Mucosa of descending colon (tissue), 3 donors: ENCODE results near the gene QKI. TPM values are rescaled to one million over a fixed set of nuclear protein-coding genes. Genes with fewer than 3 reads are reported as not detected.
A peak's percentile ranks its signal among the peaks of the same experiment; 100 is the strongest.

Source experiments
- ATAC-seq: fragments of 200-7000 bp; cut with Tn5 transposase; one replicate; pipeline ENCODE4 v1.9.1; 2020; ENCODE audit warnings: mild to moderate bottlenecking, moderate library complexity
- DNase-seq, 3 donors: peaks; one replicate each; pipeline ENCODE4 v3.0.0-alpha.2; 2020
- H3K36me3 ChIP-seq: fragments of 200-600 bp; one replicate; pipeline ENCODE4 v1.8.0; 2021; ENCODE audit warnings: low read depth, mild to moderate bottlenecking
- H3K4me1 ChIP-seq: fragments of 200-600 bp; one replicate; pipeline ENCODE4 v1.8.0; 2021; ENCODE audit warnings: low read depth, mild to moderate bottlenecking
- H3K4me3 ChIP-seq: fragments of 200-600 bp; one replicate; pipeline ENCODE4 v1.8.0; 2021; ENCODE audit warnings: mild to moderate bottlenecking
- H3K9me3 ChIP-seq: fragments of 200-600 bp; one replicate; pipeline ENCODE4 v1.8.0; 2021; ENCODE audit warnings: mild to moderate bottlenecking
- intact Hi-C, 2 donors: fragments of 100-400 bp; cut with DNase I in 1 of 2; cut with micrococcal nuclease in 1 of 2; formaldehyde crosslinking; loops; one replicate each; pipeline versions ENCODE4 v1.11.0 to v1.11.1; 2022; cut with DNase I, micrococcal nuclease
- total RNA-seq, 3 donors: library from RNA; stranded (reverse); fragmentation: NEBNext Ultra II Directional in 2 of 3; extraction: Animal tissue kit (Norgen Biotek cat#: 25700) in 2 of 3; gene quantifications; one replicate each; pipeline versions ENCODE4 v1.2.1 to v1.2.4, GENCODE V29; 2021 to 2023
- TF ChIP-seq, protein P1 (sequence below): fragments of 200-600 bp; IDR thresholded peaks from one replicate; pipeline ENCODE4 v1.8.0; 2022; ENCODE audit warnings: antibody characterized with exemption, mild to moderate bottlenecking
- donor health status: DM: no; HTN: no; CAD: no; lungs with moderate emphysema.
- donor health status: DM: no; HTN: no; CAD: no.
- donor health status: DM: no; HTN: yes; CAD: no.

The QKI gene
- total RNA-seq, 3 donors from 2014 or later = 11.3 to 129 (median 35.8) TPM

DNA sequence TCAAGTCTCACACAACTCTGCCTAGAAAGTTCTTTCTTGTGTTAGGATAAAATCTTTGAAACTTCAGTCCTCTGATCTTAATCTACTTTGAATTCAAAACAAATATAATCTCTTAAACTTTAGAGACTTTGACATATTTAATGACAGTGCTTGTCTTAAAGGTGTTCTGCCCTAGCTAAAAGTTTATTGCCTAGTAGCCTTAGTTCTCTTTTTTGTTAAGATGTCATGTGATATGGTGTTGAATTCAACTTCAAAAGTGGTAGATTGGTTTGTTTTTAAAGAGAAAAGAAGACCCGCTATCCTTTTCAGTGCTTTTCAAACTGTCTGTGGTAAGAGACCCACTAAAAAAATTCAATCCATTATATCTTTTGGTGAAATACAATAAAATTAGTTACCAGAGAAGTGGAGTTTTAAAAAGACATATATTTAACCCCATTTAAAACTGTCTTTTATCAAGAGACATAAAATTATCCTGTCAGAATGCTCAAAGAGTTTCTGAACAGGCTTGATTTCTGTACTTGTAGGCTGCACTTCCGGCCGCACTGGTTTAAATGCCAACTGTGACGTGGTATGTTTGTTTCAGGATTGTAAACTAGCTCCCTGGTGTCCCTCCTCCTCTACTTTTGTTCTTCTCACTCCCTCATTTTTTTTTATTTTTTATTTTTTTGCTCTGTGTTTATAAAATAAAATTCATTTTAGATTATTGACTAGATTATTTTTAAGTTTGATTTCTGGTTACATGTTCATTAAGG is 76.5 kb downstream of the QKI start:
- TF ChIP-seq, protein P1, sequence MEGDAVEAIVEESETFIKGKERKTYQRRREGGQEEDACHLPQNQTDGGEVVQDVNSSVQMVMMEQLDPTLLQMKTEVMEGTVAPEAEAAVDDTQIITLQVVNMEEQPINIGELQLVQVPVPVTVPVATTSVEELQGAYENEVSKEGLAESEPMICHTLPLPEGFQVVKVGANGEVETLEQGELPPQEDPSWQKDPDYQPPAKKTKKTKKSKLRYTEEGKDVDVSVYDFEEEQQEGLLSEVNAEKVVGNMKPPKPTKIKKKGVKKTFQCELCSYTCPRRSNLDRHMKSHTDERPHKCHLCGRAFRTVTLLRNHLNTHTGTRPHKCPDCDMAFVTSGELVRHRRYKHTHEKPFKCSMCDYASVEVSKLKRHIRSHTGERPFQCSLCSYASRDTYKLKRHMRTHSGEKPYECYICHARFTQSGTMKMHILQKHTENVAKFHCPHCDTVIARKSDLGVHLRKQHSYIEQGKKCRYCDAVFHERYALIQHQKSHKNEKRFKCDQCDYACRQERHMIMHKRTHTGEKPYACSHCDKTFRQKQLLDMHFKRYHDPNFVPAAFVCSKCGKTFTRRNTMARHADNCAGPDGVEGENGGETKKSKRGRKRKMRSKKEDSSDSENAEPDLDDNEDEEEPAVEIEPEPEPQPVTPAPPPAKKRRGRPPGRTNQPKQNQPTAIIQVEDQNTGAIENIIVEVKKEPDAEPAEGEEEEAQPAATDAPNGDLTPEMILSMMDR = no peak
- H3K9me3 ChIP-seq = no peaks in the 10 kb centered on the region
- peak; percentile 85 for ATAC-seq
- H3K36me3 ChIP-seq = no peaks in the 10 kb centered on the region
- DNase-seq = peak in 2 of 3 donors; percentile 54 to 87
- intact Hi-C loops = no loop called here
- H3K4me1 ChIP-seq = peaks cover 8% of the 10 kb centered on the region
- H3K4me3 ChIP-seq = no peak overlapping the region

DNA sequence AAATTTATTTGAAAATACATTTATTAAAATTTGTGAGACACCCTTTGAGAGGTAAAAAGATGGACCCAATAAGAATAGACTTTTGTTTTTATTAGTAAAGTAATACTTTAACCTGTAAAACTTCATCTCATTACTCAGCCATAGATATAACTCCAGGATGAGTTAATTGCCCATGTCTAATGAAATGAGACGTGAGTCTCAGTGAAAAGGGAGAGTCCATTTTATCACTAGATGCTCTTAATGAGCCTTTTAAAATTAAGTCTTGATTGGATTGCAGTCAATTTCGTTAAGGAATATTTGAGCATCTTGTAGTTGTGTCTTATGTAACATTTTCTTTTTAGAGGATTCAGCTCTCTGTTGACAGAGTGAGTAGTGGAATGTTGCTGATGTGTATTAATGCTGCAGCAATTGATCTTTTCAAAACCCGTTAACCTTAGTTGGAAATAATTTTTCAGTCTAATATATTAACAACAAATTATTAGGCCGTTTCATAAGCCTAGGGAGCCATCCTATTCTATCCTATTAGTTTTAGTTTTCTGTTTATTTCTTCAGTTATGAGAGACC is 77.3 kb downstream of the QKI start:
- Histone ChIP-seq H3K4me3 (no peak overlapping the region), H3K36me3 (no peaks in the 10 kb centered on the region), H3K9me3 (no peaks in the 10 kb centered on the region), H3K4me1 (peaks cover 8% of the 10 kb centered on the region)
- intact Hi-C loops = no loop called here
- DNase-seq (no peak), ATAC-seq (no peak)
- TF ChIP-seq, protein P1 = no peak

DNA sequence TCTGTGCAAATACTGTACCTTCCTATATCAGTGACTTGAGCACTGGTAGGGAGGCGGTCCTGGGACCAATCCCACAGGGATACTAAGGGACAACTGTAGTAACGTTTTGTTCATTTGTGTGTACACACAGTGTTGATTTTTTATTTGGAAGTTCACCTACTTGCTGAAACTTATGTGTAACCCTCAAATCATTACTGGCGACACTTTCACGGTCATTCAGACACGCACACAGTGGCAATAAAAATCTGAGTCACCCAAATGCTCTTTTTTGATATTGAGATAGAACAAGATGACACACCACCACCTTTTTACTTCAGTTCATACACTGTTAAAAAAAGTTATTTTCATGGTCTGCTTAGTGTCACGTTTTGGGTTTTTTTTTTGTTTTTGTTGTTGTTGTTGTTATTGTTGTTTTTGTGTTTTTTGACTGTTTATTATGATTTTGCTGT is 79.8 kb downstream of the QKI start:
- ATAC-seq (no peak), DNase-seq (no peak)
- TF ChIP-seq, protein P1 = no peak
- intact Hi-C loops = no loop called here
- H3K4me1 ChIP-seq = peaks cover 8% of the 10 kb centered on the region
- no peak overlapping the region for H3K4me3 ChIP-seq
- no peaks in the 10 kb centered on the region for H3K9me3 ChIP-seq
- H3K36me3 ChIP-seq = no peaks in the 10 kb centered on the region

DNA sequence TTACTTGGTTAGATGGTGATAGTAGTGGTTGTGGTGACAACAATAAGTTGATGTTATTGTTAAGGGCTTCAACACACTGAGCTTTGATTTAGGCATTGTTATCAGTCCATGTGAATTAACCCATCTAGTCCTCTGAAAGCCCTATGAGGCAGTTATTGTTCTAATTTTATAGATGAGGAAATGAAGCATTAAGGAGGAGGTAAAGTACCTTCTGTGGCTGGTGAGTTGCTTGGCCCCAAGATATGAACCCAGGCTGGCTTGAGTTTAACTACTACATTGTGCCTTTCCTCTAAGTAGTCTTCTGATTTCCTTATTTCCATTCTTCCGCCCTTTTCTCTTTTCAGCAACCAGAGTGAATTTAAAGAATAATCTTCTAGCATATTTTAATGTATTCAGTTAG is 81.7 kb downstream of the QKI start:
- TF ChIP-seq, protein P1 = no peak
- ATAC-seq (no peak), DNase-seq (no peak)
- Histone ChIP-seq H3K4me1 (peaks cover 1% of the 10 kb centered on the region), H3K9me3 (no peaks in the 10 kb centered on the region), H3K36me3 (no peaks in the 10 kb centered on the region), H3K4me3 (no peak overlapping the region)
- intact Hi-C loops = no loop called here

DNA sequence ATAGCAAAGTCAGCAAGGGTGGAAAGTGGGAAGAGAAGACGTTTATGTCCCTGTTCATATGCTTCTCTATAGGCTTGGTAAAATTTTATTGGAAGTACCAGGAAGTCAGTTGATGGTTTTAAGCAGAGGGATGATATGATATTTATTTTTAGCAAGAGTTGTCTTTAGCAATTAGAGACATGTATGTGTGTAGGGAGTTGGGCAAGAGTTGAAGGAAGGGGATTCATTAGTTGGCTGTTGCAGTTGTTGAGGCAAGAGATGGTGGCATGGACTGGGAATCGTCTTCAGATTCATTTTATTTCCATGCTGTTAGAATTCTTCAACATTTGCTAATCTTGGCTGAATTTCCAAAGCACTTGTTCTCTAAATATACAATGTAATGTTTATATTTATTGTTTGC is 85.6 kb downstream of the QKI start:
- H3K4me3 ChIP-seq = no peak overlapping the region
- no peaks in the 10 kb centered on the region for H3K9me3 ChIP-seq
- TF ChIP-seq, protein P1 = no peak
- DNase-seq (no peak), ATAC-seq (no peak)
- intact Hi-C loops = no loop called here
- H3K36me3 ChIP-seq = no peaks in the 10 kb centered on the region
- no peaks in the 10 kb centered on the region for H3K4me1 ChIP-seq
